Activated CD8-positive, alpha-beta memory T cell treated with anti-CD3 and anti-CD28 coated beads for 48 hours (primary cell): Measurements from ENCODE around the gene FCGBP.

Experiments
- DNase-seq, 3 experiments: peaks; one replicate each; pipeline ENCODE4 v3.0.0-alpha.2; 2020; ENCODE audit warnings: low read depth in 2 of 3, low spot score in 2 of 3

Gene FCGBP

GRCh38 chr19:39949026-39949747 lies 14.8 kb upstream of the FCGBP start:
- no peak for DNase-seq

- DNase-seq = no peak
These were observed 12.1 kb upstream of the FCGBP start for GRCh38 chr19:39946532-39946931.

- no peak for DNase-seq
These were observed 9.2 kb upstream of the FCGBP start for GRCh38 chr19:39943586-39943985.

GRCh38 chr19:39942366-39942730 lies 7.9 kb upstream of the FCGBP start:
- no peak for DNase-seq

- DNase-seq = no peak
These were observed 7.4 kb upstream of the FCGBP start for GRCh38 chr19:39941615-39942365.

GRCh38 chr19:39941151-39941550 lies 6.7 kb upstream of the FCGBP start:
- no peak for DNase-seq

GRCh38 chr19:39940221-39940833 lies 5.9 kb upstream of the FCGBP start:
- no peak for DNase-seq

- no peak for DNase-seq
These were observed 5.1 kb upstream of the FCGBP start for GRCh38 chr19:39939556-39939955.

GRCh38 chr19:39937787-39938186 lies 3.4 kb upstream of the FCGBP start:
- DNase-seq = no peak

GRCh38 chr19:39937094-39937720 lies 2.8 kb upstream of the FCGBP start:
- no peak for DNase-seq

GRCh38 chr19:39936622-39937021 lies 2.2 kb upstream of the FCGBP start:
- no peak for DNase-seq

GRCh38 chr19:39936020-39936419 lies 1.6 kb upstream of the FCGBP start:
- DNase-seq = no peak

GRCh38 chr19:39935364-39935661 lies 879 bp upstream of the FCGBP start:
- no peak for DNase-seq

GRCh38 chr19:39929750-39930149 lies 4.7 kb downstream of the FCGBP start:
- no peak for DNase-seq

GRCh38 chr19:39928357-39928725 lies 6.1 kb downstream of the FCGBP start:
- no peak for DNase-seq

GRCh38 chr19:39927524-39928356 lies 6.7 kb downstream of the FCGBP start:
- DNase-seq = no peak

GRCh38 chr19:39927076-39927475 lies 7.4 kb downstream of the FCGBP start:
- no peak for DNase-seq

GRCh38 chr19:39926170-39926760 lies 8.2 kb downstream of the FCGBP start:
- no peak for DNase-seq

GRCh38 chr19:39924952-39925351 lies 9.5 kb downstream of the FCGBP start:
- no peak for DNase-seq

- no peak for DNase-seq
These were observed 10.0 kb downstream of the FCGBP start for GRCh38 chr19:39924389-39924788.

GRCh38 chr19:39923862-39924261 lies 10.6 kb downstream of the FCGBP start:
- no peak for DNase-seq
